DMS153 treated with DMSO at 0.1 percent for 48 hours (cell line): ENCODE results near the gene NOCT.
"Not testable (repeated sequence)": the region's sequence is repeated elsewhere in the genome, so short reads cannot be mapped to it uniquely, and the experiment has no call there.

ENCODE experiments used
- DNase-seq: peaks from one replicate; lab custom pipeline; 2025; ENCODE audit not compliant: unreplicated experiment; lab: John Stamatoyannopoulos, UW

Gene NOCT

GRCh38 chr4:139044291-139044690 lies 28.7 kb downstream of the NOCT start:
- DNase-seq = no peak

DNA sequence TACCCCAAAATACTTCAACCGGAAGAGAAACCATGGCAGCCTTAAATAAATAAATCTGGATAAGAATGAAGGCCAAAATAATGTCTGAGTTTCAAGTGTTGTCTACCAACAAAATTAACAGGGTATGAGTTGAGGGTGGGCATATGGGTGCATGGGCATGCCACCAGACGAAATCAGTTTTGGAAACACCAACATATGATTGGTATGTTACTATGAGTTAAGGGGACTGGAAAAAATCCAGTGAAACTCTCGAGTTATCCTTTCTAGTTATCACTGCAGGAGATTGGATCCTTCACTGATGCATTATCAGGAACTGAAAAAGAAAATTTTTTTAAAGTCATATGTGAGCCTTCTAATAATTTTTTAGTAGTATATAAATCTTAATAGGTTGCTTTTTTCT lies 32.4 kb downstream of the NOCT start:
- DNase-seq = no peak

GRCh38 chr4:139050446-139050845 lies 34.9 kb downstream of the NOCT start:
- no peak for DNase-seq

DNA sequence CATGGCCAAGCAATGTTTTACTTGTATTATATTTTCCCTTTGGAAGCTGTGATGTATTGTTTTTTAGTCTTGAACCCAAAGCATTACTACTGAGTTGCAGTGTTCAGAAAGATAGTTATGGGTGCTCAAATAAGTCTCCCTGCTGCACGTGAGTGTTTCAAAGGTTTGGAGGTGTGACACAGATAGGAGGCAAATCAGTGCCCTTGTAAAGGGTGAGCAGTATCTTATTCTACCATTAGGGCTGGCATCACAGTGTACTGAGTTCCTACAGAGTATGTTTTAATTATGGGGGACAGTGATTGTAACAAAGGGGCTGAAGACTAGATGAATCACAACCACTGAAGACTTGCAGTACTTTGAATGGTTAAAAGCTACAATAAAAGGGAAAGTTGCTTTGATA lies 38.3 kb downstream of the NOCT start:
- no peak for DNase-seq

- no peak for DNase-seq
Measured at GRCh38 chr4:139054791-139055505, 39.4 kb downstream of the NOCT start.

GRCh38 chr4:139059026-139059425 lies 43.4 kb downstream of the NOCT start:
- not testable (repeated sequence) for DNase-seq

DNA sequence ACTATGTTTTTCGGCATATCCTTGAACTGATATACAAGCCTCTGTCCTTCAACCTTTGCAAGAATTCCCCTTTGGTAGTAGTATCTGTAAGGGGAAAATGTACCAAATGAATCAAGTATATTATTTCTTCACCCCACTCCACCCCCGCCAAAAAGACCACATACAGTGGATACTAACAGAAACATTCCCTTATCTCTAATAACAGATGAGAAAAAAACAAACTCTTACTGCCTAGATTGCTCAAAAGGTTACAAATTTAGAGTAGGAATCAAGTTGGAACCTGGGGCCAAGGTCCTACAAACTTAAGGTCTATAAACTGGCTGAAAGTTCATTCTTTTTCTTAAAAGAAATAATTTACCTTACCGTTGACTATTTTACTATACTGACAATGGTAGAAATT lies 45.0 kb downstream of the NOCT start:
- no peak for DNase-seq

DNA sequence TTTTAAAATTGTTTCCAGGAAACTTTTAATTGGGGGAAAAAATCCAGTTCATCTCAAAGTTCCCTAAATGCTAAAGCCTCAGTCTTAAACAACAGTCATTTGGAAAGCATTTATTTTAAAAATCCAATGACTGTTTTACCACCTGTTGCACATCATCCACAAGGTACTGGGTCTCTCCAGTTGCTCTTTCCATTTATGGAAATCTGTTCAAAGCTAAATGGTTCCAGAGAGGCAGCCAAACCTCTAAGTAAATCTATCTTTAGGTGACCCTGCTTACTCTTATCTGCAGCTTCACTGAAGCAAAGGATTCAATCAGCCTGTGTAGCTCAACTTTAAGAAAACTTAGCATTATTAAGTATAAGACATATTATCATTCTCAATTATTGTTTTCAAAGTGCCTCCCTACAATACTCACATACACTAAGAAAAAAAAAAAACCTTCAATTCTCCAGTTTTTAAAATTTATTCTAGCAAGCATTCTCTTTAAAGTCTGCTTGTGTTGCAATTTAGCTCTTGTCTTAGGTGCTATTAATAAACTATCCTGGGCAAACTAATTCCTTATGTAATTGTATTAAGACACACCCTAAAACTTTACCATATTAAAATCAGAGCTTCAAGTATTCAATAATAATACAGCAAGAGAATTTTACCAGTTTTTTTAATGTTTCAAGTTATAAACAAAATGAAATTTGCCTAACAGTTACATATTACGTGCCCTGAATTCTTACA lies 60.6 kb downstream of the NOCT start:
- DNase-seq = no peak

DNA sequence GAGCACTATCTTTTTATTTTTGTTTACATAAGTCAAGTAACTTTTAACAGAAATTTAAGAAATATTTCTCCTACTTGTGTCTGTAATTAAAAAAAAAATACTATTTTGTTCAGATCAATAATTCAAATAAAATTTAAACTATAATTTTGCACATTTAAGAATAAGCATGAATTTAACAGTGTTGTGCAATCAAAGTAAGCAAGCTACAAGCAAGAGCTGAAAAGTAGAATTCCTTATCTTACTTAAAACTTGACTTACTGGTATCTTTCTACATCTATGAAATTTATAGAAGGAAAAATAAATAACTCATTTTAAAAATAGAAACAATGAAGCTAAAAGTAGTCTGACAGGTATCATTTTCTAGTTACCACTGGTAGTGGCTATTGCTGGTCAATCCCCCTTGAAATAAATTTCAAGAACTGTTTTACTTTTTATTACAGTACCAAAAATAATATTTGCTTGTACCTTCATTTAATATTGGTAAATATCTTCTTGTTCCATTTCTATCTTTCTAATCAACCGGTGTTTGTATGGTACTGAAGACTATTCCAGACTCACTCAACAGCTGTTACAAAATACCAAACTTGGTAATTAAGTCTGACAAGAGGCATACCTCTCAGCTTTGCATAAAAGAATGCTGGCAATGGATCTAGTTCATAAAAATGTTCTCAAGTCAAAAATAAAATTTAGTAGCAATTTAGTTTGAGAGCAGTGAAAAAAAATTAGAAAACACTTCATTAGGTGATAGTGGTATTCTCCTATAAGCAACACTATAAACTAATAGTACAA lies 62.2 kb downstream of the NOCT start:
- no peak for DNase-seq

GRCh38 chr4:139078926-139079325 lies 63.3 kb downstream of the NOCT start:
- no peak for DNase-seq

- DNase-seq = peak; percentile 98
Measured at GRCh38 chr4:139082750-139083606, 67.4 kb downstream of the NOCT start.

- DNase-seq = peak; percentile 41
Measured at GRCh38 chr4:139083607-139083955, 68.0 kb downstream of the NOCT start.

- DNase-seq = peak; percentile 79
Measured at GRCh38 chr4:139083956-139084803, 68.6 kb downstream of the NOCT start.

DNA sequence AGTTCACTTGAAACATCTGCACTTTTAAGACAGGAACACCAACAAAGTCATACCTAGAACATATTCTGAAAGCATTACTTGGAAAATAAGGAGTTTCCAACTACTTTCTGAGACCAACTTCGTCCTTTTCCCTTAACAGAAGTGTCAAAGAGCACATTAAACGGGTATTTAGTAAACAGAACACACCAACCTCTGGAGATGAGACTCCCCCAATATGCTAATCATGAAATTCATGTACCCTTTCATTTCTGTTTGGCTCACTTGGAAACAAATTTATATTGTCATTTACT lies 69.2 kb downstream of the NOCT start:
- DNase-seq = no peak

- DNase-seq = no peak
Measured at GRCh38 chr4:139085141-139085540, 69.6 kb downstream of the NOCT start.

DNA sequence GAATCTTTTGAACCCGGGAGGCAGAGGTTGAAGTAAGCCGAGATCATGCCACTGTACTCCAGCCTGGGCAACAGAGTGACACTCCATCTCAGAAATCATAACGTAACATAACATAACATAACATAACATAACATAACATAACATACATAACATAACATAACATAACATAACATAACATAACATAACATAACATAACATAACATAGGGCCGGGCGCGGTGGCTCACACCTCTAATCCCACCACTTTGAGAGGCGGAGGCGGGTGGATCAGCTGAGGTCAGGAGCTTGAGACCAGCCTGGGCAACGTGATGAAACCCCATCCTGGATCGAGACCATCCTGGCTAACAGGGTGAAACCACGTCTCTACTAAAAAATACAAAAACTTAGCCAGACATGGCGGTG lies 76.7 kb downstream of the NOCT start:
- no peak for DNase-seq
